HG02610 (cell line): Measurements from ENCODE around the gene HHATL.

Experiments used
- ATAC-seq: cut with Tn5 transposase; IDR thresholded peaks from one replicate; pipeline ENCODE4 v1.9.1; 2021; ENCODE audit warnings: mild to moderate bottlenecking, moderate library complexity; ENCODE audit not compliant: unreplicated experiment

Gene HHATL

GRCh38 chr3:42702066-42702951, at the start of gene HHATL:
Gene HHATL (minus strand): TSS chr3:42702798. CDS start chr3:42700826, 1,972 bp downstream.
- ATAC-seq: no peak

- no peak for ATAC-seq
Observed at GRCh38 chr3:42751609-42752008, 49.0 kb upstream of the HHATL start.

GRCh38 chr3:42750834-42751233, 48.2 kb upstream of the HHATL start:
- no peak for ATAC-seq

DNA sequence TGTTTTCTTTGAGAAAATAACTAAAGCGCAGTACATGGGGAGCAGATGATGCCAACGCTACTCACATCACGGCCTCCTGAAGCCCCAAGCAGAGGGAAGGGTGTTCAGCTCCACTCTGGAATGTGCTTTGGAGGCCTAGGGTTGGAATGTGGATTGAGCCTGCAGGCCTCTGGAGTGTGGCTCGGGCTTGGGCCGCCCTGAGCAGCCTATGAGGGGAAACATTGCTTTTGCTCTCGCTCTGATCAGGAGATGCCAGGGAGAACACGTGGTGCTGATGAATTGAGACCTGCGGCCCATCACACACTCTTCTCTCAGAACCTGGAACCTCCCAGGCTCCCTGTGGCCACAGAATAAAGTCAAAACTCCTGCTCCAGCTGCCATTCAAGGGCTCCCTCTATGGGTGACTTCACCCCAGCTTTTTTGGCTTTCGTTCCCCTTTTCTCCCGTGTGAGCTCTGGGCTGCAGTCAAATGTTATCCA, 47.2 kb upstream of the HHATL start:
- no peak for ATAC-seq

DNA sequence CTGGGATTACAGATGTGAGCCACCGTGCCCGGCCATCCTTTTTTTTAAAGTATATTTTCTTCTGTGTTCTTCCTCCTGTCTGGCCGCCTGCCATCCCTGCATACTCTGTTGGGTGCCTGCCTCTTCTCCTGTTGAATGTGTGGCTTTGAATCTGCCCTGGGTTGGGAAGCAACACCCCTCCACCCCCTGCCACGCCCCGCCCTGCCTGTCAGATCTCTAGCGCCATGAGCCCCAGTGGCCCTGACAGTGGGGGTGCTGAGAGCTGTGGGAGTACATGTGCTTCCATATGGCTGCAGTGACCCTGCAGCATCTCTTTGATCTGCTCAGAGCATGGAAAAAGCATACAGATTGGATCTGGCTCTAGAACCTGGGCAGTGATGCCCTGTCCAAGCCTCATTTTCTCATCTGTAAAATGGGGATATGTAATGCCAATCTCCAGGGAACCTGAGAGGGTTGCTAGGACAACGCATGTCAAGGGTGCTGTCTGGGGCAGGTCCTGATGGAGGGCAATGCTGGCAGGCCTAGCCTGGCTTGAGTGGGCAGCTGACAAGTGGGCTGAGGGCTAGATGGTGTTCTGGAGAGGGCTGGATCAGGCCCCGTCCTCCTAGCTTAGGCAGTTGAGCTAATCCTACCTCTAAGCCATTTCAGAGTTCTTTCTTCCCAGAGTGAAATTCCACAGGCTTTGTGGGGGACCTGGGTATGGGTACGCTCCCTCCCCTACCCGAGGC, 46.6 kb upstream of the HHATL start:
- no peak for ATAC-seq

DNA sequence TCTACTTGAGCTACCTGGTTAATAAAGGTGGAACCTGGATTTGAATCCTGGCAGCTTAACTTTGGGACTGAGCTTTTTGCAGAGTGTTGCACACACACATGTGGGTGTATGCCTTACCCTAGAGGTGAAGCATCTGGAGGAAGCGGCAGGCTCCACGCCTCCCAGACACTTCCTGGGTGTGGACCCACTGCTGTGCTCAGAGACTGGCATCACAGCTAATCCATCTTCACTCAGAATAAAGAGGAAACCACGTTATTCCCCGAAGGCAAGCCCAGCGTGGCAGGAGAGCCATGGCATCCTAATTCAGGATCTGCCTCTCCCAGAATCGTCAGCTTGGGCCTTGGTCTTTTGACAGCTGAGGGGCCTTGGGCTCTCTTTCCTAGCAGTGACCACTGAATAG, 45.0 kb upstream of the HHATL start:
- no peak for ATAC-seq

- ATAC-seq: no peak
Observed at GRCh38 chr3:42746455-42747450, 44.2 kb upstream of the HHATL start.

- ATAC-seq: no peak
Observed at GRCh38 chr3:42745776-42746454, 43.3 kb upstream of the HHATL start.

GRCh38 chr3:42745291-42745745, 42.7 kb upstream of the HHATL start:
- no peak for ATAC-seq

- no peak for ATAC-seq
Observed at GRCh38 chr3:42743204-42743995, 40.8 kb upstream of the HHATL start.

DNA sequence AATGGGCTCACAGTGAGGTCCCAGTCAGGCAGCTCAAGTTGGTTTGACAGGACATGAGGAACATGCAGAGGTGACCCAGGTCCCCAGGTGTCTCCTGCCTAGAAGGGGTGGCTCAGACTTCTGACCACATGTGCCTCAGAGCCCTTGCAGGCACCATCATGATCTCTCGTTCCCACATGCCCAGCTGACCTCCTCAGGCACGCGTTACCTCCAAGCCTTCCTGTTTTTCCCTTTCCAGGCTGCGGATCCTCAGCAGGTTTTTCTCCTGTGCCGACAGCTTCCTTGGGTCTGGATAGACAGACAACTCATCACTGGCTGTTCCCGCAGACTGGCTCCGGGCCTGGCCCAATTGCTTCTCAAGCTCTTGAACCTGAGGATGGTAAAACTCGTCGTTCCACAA, 40.1 kb upstream of the HHATL start:
- no peak for ATAC-seq

- no peak for ATAC-seq
Observed at GRCh38 chr3:42742259-42742658, 39.7 kb upstream of the HHATL start.

- ATAC-seq: no peak
Observed at GRCh38 chr3:42741796-42742195, 39.2 kb upstream of the HHATL start.

DNA sequence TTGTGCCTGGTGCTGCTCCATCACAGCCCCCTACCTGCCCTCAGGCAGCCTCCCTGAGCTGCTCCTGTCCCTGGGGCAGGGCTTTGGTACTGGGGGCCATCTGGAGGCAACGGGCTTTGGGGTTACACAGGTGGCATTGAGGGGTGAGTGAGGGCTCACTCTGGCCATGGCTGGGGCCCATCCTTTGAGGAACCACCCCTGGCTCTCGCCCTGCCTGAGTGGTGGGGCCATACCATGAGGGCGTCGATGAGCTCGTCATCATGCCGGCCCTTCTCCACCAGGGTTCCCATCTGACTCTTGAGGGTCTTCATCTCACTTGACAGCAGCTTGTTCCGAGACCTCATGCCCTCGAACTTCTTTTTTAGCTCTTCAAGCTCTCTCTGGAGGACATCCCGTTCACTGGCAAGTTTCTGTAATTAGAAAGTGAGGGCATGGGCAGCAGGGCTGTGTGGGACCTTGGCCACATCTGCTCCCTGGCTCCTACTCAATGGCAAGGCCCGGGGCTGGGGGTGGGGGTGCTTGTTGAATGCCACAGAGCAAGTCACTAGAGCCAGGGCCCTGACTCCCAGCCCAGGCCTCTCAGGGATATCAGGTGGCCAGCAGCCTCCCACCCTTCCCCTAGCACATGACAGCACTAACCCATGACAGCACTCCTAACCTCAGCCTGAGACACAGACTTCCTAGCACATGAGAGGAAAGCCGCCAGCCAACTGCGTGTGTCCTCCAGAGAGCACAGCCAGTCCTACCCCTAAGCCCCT, 37.0 kb upstream of the HHATL start:
- no peak for ATAC-seq

- no peak for ATAC-seq
Observed at GRCh38 chr3:42736531-42736930, 33.9 kb upstream of the HHATL start.

DNA sequence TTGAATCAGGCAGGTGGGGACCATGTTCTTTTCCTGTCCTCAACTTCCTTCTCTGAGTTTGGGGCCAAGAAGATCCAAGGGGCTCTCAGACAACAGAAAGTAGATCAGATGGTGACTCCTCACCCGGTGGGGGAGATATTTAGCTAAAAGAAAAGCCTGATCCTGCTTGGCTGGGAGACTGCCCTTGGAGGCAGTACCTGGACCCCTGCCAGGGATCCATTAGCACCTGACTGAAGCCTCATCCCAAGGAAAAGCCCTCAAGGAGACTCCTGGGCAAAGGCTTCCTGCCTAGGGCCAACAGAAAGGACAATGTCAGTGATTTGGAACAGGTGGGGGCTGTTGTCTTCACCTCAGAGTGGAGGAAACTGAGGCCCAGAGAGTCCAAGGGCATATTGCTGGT, 33.5 kb upstream of the HHATL start:
- ATAC-seq: no peak

DNA sequence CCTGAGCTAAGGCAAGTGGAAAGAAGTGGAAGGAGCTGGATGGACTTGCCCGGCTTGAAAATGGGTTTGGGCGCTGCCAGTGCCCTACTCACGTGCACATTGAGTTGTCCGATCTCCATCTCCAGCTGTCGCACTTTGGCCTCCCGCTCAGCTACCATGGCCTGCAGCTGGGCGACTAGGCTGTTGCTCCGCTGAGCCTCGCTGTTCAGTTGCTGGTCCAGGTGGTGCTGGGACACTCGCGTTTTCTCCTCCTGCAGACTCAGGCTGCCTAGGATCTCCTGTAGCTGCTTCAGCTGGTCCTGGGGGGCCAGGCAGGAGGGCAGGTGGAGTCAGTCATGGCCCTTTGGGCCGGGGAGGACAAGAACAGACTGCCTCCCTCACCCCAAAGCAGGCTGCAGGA, 33.0 kb upstream of the HHATL start:
- no peak for ATAC-seq

GRCh38 chr3:42735019-42735418, 32.4 kb upstream of the HHATL start:
- no peak for ATAC-seq
